ENCODE results near the gene SLC4A9.
A peak's percentile ranks its signal among the peaks of the same experiment; 100 is the strongest.

Gene SLC4A9

GRCh38 chr5:140347360-140347759 is 12.6 kb upstream of the SLC4A9 start:
- no peak for TF ChIP-seq CTCF (IDR thresholded peaks at IDR 0.05)
- H3K9me3 ChIP-seq, result no peaks in the 10 kb centered on the region
- no peaks in the 10 kb centered on the region for H3K36me3 ChIP-seq
- H3K27ac ChIP-seq, result peak overlapping the region; percentile 65 to 77
- H3K4me1 ChIP-seq, result peaks cover 0 to 33% (median 20%) of the 10 kb centered on the region in 4 donors
- no peaks in the 10 kb centered on the region for H3K27me3 ChIP-seq
- intact Hi-C loops (cut with DNase I; ENCODE audit: low total_unique reads), result loop anchor here (5.0 kb wide), 2 partner anchors 45 to 85 kb away; partner anchors contain the start of gene PFDN1
- no peak for DNase-seq
- no peak overlapping the region for H3K4me3 ChIP-seq

GRCh38 chr5:140348104-140348503 is 11.9 kb upstream of the SLC4A9 start:
- H3K36me3 ChIP-seq, result no peaks in the 10 kb centered on the region
- no peaks in the 10 kb centered on the region for H3K9me3 ChIP-seq
- TF ChIP-seq CTCF (IDR thresholded peaks at IDR 0.05), result no peak
- H3K27ac ChIP-seq, result no peak overlapping the region
- H3K4me3 ChIP-seq, result no peak overlapping the region
- H3K27me3 ChIP-seq, result no peaks in the 10 kb centered on the region
- H3K4me1 ChIP-seq, result peaks cover 0 to 29% (median 17%) of the 10 kb centered on the region in 4 donors
- DNase-seq, result no peak
- intact Hi-C loops (cut with DNase I; ENCODE audit: low total_unique reads), result loop anchor here (5.0 kb wide), 2 partner anchors 46 to 86 kb away; partner anchors contain the start of gene PFDN1

- intact Hi-C loops (cut with DNase I; ENCODE audit: low total_unique reads), result loop anchor here (5.0 kb wide), 2 partner anchors 47 to 87 kb away; partner anchors contain the start of gene PFDN1
- TF ChIP-seq CTCF (IDR thresholded peaks at IDR 0.05), result no peak
- Histone ChIP-seq H3K27ac (no peak overlapping the region), H3K9me3 (no peaks in the 10 kb centered on the region), H3K4me3 (no peak overlapping the region), H3K36me3 (no peaks in the 10 kb centered on the region), H3K4me1 (peaks cover 0 to 29% (median 15%) of the 10 kb centered on the region in 4 donors), H3K27me3 (no peaks in the 10 kb centered on the region)
- DNase-seq, result no peak
Observed at GRCh38 chr5:140349244-140349643, 10.8 kb upstream of the SLC4A9 start.

- intact Hi-C loops (cut with DNase I; ENCODE audit: low total_unique reads), result no loop called here
- DNase-seq, result peak in 1 of 2 donors; percentile 48
- TF ChIP-seq CTCF (IDR thresholded peaks at IDR 0.05), result peak; percentile 86 to 91
Observed at GRCh38 chr5:140351609-140352334, 8.2 kb upstream of the SLC4A9 start.

GRCh38 chr5:140355546-140355945 is 4.4 kb upstream of the SLC4A9 start:
- no peak for TF ChIP-seq CTCF (IDR thresholded peaks at IDR 0.05)
- no peaks in the 10 kb centered on the region for H3K27me3 ChIP-seq
- H3K4me1 ChIP-seq, result peaks cover 0 to 8% (median 2%) of the 10 kb centered on the region in 4 donors
- no peak overlapping the region for H3K4me3 ChIP-seq
- no peak overlapping the region for H3K27ac ChIP-seq
- no peaks in the 10 kb centered on the region for H3K36me3 ChIP-seq
- intact Hi-C loops (cut with DNase I; ENCODE audit: low total_unique reads), result no loop called here
- H3K9me3 ChIP-seq, result no peaks in the 10 kb centered on the region
- DNase-seq, result no peak

More at GRCh38 chr5:140351609-140352334, 8.2 kb upstream of the SLC4A9 start:
- Histone ChIP-seq H3K9me3 (no peaks in the 10 kb centered on the region), H3K27ac (no peak overlapping the region), H3K36me3 (no peaks in the 10 kb centered on the region), H3K4me1 (peaks cover 0 to 10% (median 6%) of the 10 kb centered on the region in 4 donors), H3K4me3 (no peak overlapping the region), H3K27me3 (no peaks in the 10 kb centered on the region)
